ENCODE data around the gene TOM1L1.
A peak's percentile ranks its signal among the peaks of the same experiment; 100 is the strongest.

DNA sequence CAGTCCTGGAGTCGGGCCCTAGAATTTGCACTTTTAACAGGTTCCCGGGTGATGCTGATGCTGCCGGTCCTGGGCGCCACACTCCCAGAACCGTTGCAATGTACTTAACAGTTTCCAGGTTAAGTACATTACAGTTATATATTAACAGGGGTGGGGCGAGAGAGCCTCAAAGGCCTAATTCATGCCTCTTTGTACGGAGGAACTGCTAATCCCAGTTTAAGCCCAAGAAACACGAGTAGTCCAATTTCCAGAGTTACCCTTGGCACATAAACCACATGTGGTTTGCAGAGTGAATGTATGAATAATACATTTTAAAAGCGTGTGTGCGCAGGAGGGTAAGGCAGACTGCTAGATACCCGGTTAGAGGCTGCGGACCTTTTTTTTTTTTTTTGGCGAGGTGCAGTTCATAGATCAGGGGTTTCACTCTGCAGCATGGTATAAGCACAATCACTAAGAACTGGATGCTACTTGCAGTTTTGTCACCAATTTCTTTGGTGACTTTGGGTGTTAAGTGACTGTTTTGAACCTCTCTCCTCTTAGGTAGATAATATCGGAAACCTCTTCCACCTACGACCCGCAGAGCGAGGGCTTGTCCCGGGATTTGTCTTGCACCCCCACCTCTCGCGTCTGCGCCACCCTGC is 67.1 kb downstream of the TOM1L1 start:
- TF ChIP-seq POLR2A (IDR thresholded peaks at IDR 0.05) (no peak), POLR2AphosphoS5 (IDR thresholded peaks at IDR 0.05) (no peak)
- TF ChIP-seq, protein P1, sequence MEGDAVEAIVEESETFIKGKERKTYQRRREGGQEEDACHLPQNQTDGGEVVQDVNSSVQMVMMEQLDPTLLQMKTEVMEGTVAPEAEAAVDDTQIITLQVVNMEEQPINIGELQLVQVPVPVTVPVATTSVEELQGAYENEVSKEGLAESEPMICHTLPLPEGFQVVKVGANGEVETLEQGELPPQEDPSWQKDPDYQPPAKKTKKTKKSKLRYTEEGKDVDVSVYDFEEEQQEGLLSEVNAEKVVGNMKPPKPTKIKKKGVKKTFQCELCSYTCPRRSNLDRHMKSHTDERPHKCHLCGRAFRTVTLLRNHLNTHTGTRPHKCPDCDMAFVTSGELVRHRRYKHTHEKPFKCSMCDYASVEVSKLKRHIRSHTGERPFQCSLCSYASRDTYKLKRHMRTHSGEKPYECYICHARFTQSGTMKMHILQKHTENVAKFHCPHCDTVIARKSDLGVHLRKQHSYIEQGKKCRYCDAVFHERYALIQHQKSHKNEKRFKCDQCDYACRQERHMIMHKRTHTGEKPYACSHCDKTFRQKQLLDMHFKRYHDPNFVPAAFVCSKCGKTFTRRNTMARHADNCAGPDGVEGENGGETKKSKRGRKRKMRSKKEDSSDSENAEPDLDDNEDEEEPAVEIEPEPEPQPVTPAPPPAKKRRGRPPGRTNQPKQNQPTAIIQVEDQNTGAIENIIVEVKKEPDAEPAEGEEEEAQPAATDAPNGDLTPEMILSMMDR (IDR thresholded peaks at IDR 0.05) = peak in 1 of 4 experiments; percentile 46
